ENCODE results near the gene GRK6. TPM values are rescaled to one million over a fixed set of nuclear protein-coding genes. Genes with fewer than 3 reads are reported as not detected.

Gene GRK6
- total RNA-seq, 4 donors from 2014 or later, result 19.4 to 26.4 (median 23.2) TPM

- DNase-seq (ENCODE audit: low spot score in 2 of 2), result no peak
- TF ChIP-seq EP300 (IDR thresholded peaks at IDR 0.05) (no peak), POLR2A (IDR thresholded peaks at IDR 0.05) (no peak), CTCF (IDR thresholded peaks at IDR 0.05) (no peak)
- WGBS, 2 donors, result 62 to 71% methylated on average over 7 of the region's 7 CpGs
These were observed 17.9 kb downstream of the GRK6 start for GRCh38 chr5:177444106-177445051.

GRCh38 chr5:177445052-177445916, 18.8 kb downstream of the GRK6 start:
- H3K9me3 ChIP-seq, result no peaks in the 10 kb centered on the region
- H3K36me3 ChIP-seq, result peaks cover 0 to 26% (median 0%) of the 10 kb centered on the region in 3 donors
- TF ChIP-seq POLR2A (IDR thresholded peaks at IDR 0.05) (no peak), CTCF (IDR thresholded peaks at IDR 0.05) (no peak), EP300 (IDR thresholded peaks at IDR 0.05) (no peak)
- WGBS, 2 donors, result 55 to 66% methylated on average over 9 to 10 of the region's 10 CpGs
- no peak for DNase-seq (ENCODE audit: low spot score in 2 of 2)
- H3K4me1 ChIP-seq, result peaks cover 0 to 32% (median 22%) of the 10 kb centered on the region in 4 donors
- H3K27ac ChIP-seq, result peak overlapping the region in 2 of 4 donors; percentile 84 to 90
- H3K27me3 ChIP-seq, result peaks cover 0 to 17% of the 10 kb centered on the region in 2 donors
- no peak overlapping the region for H3K4me3 ChIP-seq

More at GRCh38 chr5:177444106-177445051, 17.9 kb downstream of the GRK6 start:
- Histone ChIP-seq H3K36me3 (peaks cover 0 to 33% (median 0%) of the 10 kb centered on the region in 3 donors), H3K27me3 (peaks cover 0 to 14% of the 10 kb centered on the region in 2 donors), H3K27ac (no peak overlapping the region), H3K4me3 (no peak overlapping the region), H3K4me1 (peaks cover 0 to 32% (median 22%) of the 10 kb centered on the region in 4 donors), H3K9me3 (no peaks in the 10 kb centered on the region)

GRCh38 chr5:177445917-177446199, 19.4 kb downstream of the GRK6 start:
- H3K9me3 ChIP-seq, result no peaks in the 10 kb centered on the region
- DNase-seq (ENCODE audit: low spot score in 2 of 2), result no peak
- peaks cover 0 to 23% of the 10 kb centered on the region in 2 donors for H3K27me3 ChIP-seq
- WGBS, 2 donors, result 6 to 8% methylated on average over 8 of the region's 8 CpGs
- peak overlapping the region in 3 of 4 donors; percentile 77 to 90 (median 84) for H3K27ac ChIP-seq
- peak overlapping the region; percentile 42 to 78 (median 56) for H3K4me3 ChIP-seq
- peaks cover 0 to 20% (median 0%) of the 10 kb centered on the region in 3 donors for H3K36me3 ChIP-seq
- H3K4me1 ChIP-seq, result peaks cover 0 to 32% (median 22%) of the 10 kb centered on the region in 4 donors
- TF ChIP-seq CTCF (IDR thresholded peaks at IDR 0.05) (no peak), EP300 (IDR thresholded peaks at IDR 0.05) (no peak), POLR2A (IDR thresholded peaks at IDR 0.05) (no peak)

- peaks cover 0 to 32% (median 22%) of the 10 kb centered on the region in 4 donors for H3K4me1 ChIP-seq
- peak within 1 kb of the TSS; percentile 72 to 90 (median 84) for H3K27ac ChIP-seq
- TF ChIP-seq POLR2A (IDR thresholded peaks at IDR 0.05), result peak in 1 of 2 donors; percentile 36
- peak in 4 of 5 experiments; percentile 7 to 60 (median 32) for TF ChIP-seq CTCF (IDR thresholded peaks at IDR 0.05)
- TF ChIP-seq EP300 (IDR thresholded peaks at IDR 0.05), result peak in 1 of 2 donors; percentile 31
- H3K27me3 ChIP-seq, result peaks cover 0 to 24% of the 10 kb centered on the region in 2 donors
- peak within 1 kb of the TSS; percentile 46 to 78 (median 56) for H3K4me3 ChIP-seq
- no peak for DNase-seq (ENCODE audit: low spot score in 2 of 2)
- H3K36me3 ChIP-seq, result peaks cover 0 to 15% (median 0%) of the 10 kb centered on the region in 3 donors
- no peaks in the 10 kb centered on the region for H3K9me3 ChIP-seq
- 0% methylated on average over 20 to 49 of the region's 89 CpGs for WGBS, 2 donors
These were observed 20.0 kb downstream of the GRK6 start, which contains the start of gene PRR7 for GRCh38 chr5:177446200-177447065. TSS of gene PRR7 (plus strand) at chr5:177446814. CDS start at chr5:177455068, 8,254 bp downstream.

Data from tibial nerve (tissue), 4 donors.